ENCODE data around the gene ADCY4. TPM values are rescaled to one million over a fixed set of nuclear protein-coding genes. Genes with fewer than 3 reads are reported as not detected.
A peak's percentile ranks its signal among the peaks of the same experiment; 100 is the strongest.

The ADCY4 gene
- total RNA-seq, 2 experiments from 2014 or later, result 4.5 to 5.9 TPM

- Mint-ChIP-seq H3K27me3 (peaks cover 16% of the 10 kb centered on the region), H3K36me3 (ENCODE audit: low read depth) (peaks cover 37% of the 10 kb centered on the region), H3K27ac (no peak overlapping the region), H3K4me1 (peaks cover 49% of the 10 kb centered on the region), H3K9me3 (no peaks in the 10 kb centered on the region), H3K4me3 (no peak overlapping the region)
- POLR2A ChIA-PET, result interaction anchor here (1.1 to 1.7 kb wide), 3 partner anchors 12 to 86 kb away, joined by 3 to 5 read pairs (median 4); no protein-coding TSS in a partner anchor
- CTCF ChIA-PET, result interaction anchor here (1.1 to 2.5 kb wide), 3 partner anchors 9 to 120 kb away, joined by 4 to 15 read pairs (median 6); partner anchors contain the start of gene CIDEB
- DNase-seq, result no peak
Observed at GRCh38 chr14:24317141-24317928, 17.5 kb downstream of the ADCY4 start.

GRCh38 chr14:24316597-24316950 is 18.3 kb downstream of the ADCY4 start:
- no peak overlapping the region for H3K27ac Mint-ChIP-seq
- H3K9me3 Mint-ChIP-seq, result no peaks in the 10 kb centered on the region
- H3K27me3 Mint-ChIP-seq, result peaks cover 14% of the 10 kb centered on the region
- ChIA-PET POLR2A (no interaction called here), CTCF (interaction anchor here (1.4 kb wide), 1 partner anchor 12 kb away, joined by 3 read pairs; no protein-coding TSS in a partner anchor)
- peaks cover 41% of the 10 kb centered on the region for H3K36me3 Mint-ChIP-seq (ENCODE audit: low read depth)
- H3K4me1 Mint-ChIP-seq, result peaks cover 56% of the 10 kb centered on the region
- no peak overlapping the region for H3K4me3 Mint-ChIP-seq
- no peak for DNase-seq

GRCh38 chr14:24315807-24316596 is 18.9 kb downstream of the ADCY4 start:
- Mint-ChIP-seq H3K4me1 (peaks cover 56% of the 10 kb centered on the region), H3K27me3 (peaks cover 14% of the 10 kb centered on the region), H3K27ac (peak overlapping the region; percentile 96), H3K4me3 (no peak overlapping the region), H3K9me3 (no peaks in the 10 kb centered on the region), H3K36me3 (ENCODE audit: low read depth) (peaks cover 41% of the 10 kb centered on the region)
- ChIA-PET CTCF (interaction anchor here (1.4 kb wide), 1 partner anchor 13 kb away, joined by 3 read pairs; no protein-coding TSS in a partner anchor), POLR2A (no interaction called here)
- no peak for DNase-seq

- peak overlapping the region; percentile 17 for H3K4me3 Mint-ChIP-seq
- CTCF ChIA-PET, result interaction anchor here (1.4 kb wide), 1 partner anchor 13 kb away, joined by 3 read pairs; no protein-coding TSS in a partner anchor
- no peak for DNase-seq
- H3K9me3 Mint-ChIP-seq, result no peaks in the 10 kb centered on the region
- peak overlapping the region; percentile 96 for H3K27ac Mint-ChIP-seq
- H3K27me3 Mint-ChIP-seq, result peaks cover 13% of the 10 kb centered on the region
- peaks cover 43% of the 10 kb centered on the region for H3K36me3 Mint-ChIP-seq (ENCODE audit: low read depth)
- POLR2A ChIA-PET, result interaction anchor here (5.8 kb wide), 1 partner anchor 15 kb away, joined by 65 read pairs; no protein-coding TSS in a partner anchor
- H3K4me1 Mint-ChIP-seq, result peaks cover 58% of the 10 kb centered on the region
Observed at GRCh38 chr14:24315243-24315806, 19.5 kb downstream of the ADCY4 start.

- DNase-seq, result no peak
- Mint-ChIP-seq H3K27ac (peak overlapping the region; percentile 96), H3K27me3 (peaks cover 6% of the 10 kb centered on the region), H3K4me1 (peaks cover 65% of the 10 kb centered on the region), H3K9me3 (no peaks in the 10 kb centered on the region), H3K36me3 (ENCODE audit: low read depth) (peaks cover 46% of the 10 kb centered on the region), H3K4me3 (peak overlapping the region; percentile 87)
- ChIA-PET CTCF (interaction anchor here (1.0 to 9.0 kb wide), 5 partner anchors 17 to 122 kb away, joined by 3 to 144 read pairs (median 5); partner anchors contain the start of genes ADCY4 and TINF2), POLR2A (interaction anchor here (0.8 to 9.3 kb wide), 9 partner anchors 10 to 200 kb away, joined by 3 to 97 read pairs (median 6); partner anchors contain the start of genes DCAF11, DHRS1, IRF9 and NOP9)
Observed at GRCh38 chr14:24314377-24315193, 20.3 kb downstream of the ADCY4 start.

- Mint-ChIP-seq H3K27me3 (peaks cover 2% of the 10 kb centered on the region), H3K36me3 (ENCODE audit: low read depth) (peaks cover 53% of the 10 kb centered on the region), H3K9me3 (no peaks in the 10 kb centered on the region), H3K4me1 (peaks cover 72% of the 10 kb centered on the region), H3K27ac (peak overlapping the region; percentile 96), H3K4me3 (peak overlapping the region; percentile 87)
- ChIA-PET CTCF (interaction anchor here (1.0 to 9.0 kb wide), 5 partner anchors 18 to 122 kb away, joined by 3 to 144 read pairs (median 5); partner anchors contain the start of genes ADCY4 and TINF2), POLR2A (interaction anchor here (0.8 to 9.3 kb wide), 10 partner anchors 10 to 200 kb away, joined by 3 to 97 read pairs (median 5); partner anchors contain the start of genes DCAF11, DHRS1, IRF9 and NOP9)
- no peak for DNase-seq
Observed at GRCh38 chr14:24313913-24314312, 21.0 kb downstream of the ADCY4 start.

- POLR2A ChIA-PET, result interaction anchor here (1.1 to 9.3 kb wide), 17 partner anchors 9 to 362 kb away, joined by 3 to 97 read pairs (median 6); partner anchors contain the start of genes CBLN3, DCAF11, DHRS1 and IRF9
- Mint-ChIP-seq H3K4me1 (peaks cover 81% of the 10 kb centered on the region), H3K9me3 (no peaks in the 10 kb centered on the region), H3K27me3 (no peaks in the 10 kb centered on the region), H3K27ac (peak overlapping the region; percentile 96), H3K36me3 (ENCODE audit: low read depth) (peaks cover 60% of the 10 kb centered on the region), H3K4me3 (peak overlapping the region; percentile 87)
- CTCF ChIA-PET, result interaction anchor here (0.9 to 9.0 kb wide), 8 partner anchors 9 to 122 kb away, joined by 3 to 144 read pairs (median 5); partner anchors contain the start of genes ADCY4, DHRS1, KHNYN and MDP1
- DNase-seq, result peak; percentile 74
Observed at GRCh38 chr14:24312736-24313507, 21.9 kb downstream of the ADCY4 start.

- Mint-ChIP-seq H3K27me3 (no peaks in the 10 kb centered on the region), H3K9me3 (no peaks in the 10 kb centered on the region), H3K4me3 (peak overlapping the region; percentile 87), H3K36me3 (ENCODE audit: low read depth) (peaks cover 61% of the 10 kb centered on the region), H3K27ac (peak overlapping the region; percentile 96), H3K4me1 (peaks cover 80% of the 10 kb centered on the region)
- ChIA-PET CTCF (interaction anchor here (0.8 to 9.0 kb wide), 13 partner anchors 10 to 203 kb away, joined by 3 to 144 read pairs (median 5); partner anchors contain the start of genes ADCY4, DHRS1, IRF9 and KHNYN), POLR2A (interaction anchor here (0.8 to 9.3 kb wide), 16 partner anchors 10 to 363 kb away, joined by 3 to 97 read pairs (median 6); partner anchors contain the start of genes CBLN3, DCAF11, DHRS1 and EMC9)
- no peak for DNase-seq
Observed at GRCh38 chr14:24311837-24312615, 22.8 kb downstream of the ADCY4 start.

GRCh38 chr14:24310646-24311604 is 23.9 kb downstream of the ADCY4 start, which contains the start of gene LTB4R:
Gene LTB4R, plus strand, starts transcription at chr14:24311502. Its CDS starts 4,150 bp downstream, at chr14:24315652.
- POLR2A ChIA-PET, result interaction anchor here (0.7 to 9.3 kb wide), 25 partner anchors 8 to 364 kb away, joined by 3 to 97 read pairs (median 4); partner anchors contain the start of genes CBLN3, CHMP4A, DHRS1 and EMC9
- CTCF ChIA-PET, result interaction anchor here (0.9 to 9.0 kb wide), 18 partner anchors 10 to 253 kb away, joined by 3 to 144 read pairs (median 6); partner anchors contain the start of genes ADCY4, DHRS1, IRF9 and KHNYN
- Mint-ChIP-seq H3K4me3 (peak within 1 kb of the TSS; percentile 87), H3K9me3 (no peaks in the 10 kb centered on the region), H3K4me1 (peaks cover 75% of the 10 kb centered on the region), H3K36me3 (ENCODE audit: low read depth) (peaks cover 69% of the 10 kb centered on the region), H3K27ac (peak within 1 kb of the TSS; percentile 96), H3K27me3 (no peaks in the 10 kb centered on the region)
- peak; percentile 76 for DNase-seq

Data from activated CD4-positive, alpha-beta memory T cell treated with anti-CD3 and anti-CD28 coated beads, Interleukin-2, amount 10 ng/mL, durations not matched to agents 7 days and 5 days (primary cell).